Stimulated activated CD4-positive, alpha-beta T cell treated with anti-CD3 and anti-CD28 coated beads, Interleukin-1b, Interleukin-23, amount 100 ng/mL, for 1 hour (primary cell): ENCODE results near the gene FBXO39.
"Not testable (repeated sequence)": the region's sequence is repeated elsewhere in the genome, so short reads cannot be mapped to it uniquely, and the experiment has no call there.

Experiments
- DNase-seq, 2 donors: peaks; one replicate each; pipeline ENCODE4 v3.0.0-alpha.2; 2020; ENCODE audit warnings: low read depth in 2 of 2

The FBXO39 gene

DNA sequence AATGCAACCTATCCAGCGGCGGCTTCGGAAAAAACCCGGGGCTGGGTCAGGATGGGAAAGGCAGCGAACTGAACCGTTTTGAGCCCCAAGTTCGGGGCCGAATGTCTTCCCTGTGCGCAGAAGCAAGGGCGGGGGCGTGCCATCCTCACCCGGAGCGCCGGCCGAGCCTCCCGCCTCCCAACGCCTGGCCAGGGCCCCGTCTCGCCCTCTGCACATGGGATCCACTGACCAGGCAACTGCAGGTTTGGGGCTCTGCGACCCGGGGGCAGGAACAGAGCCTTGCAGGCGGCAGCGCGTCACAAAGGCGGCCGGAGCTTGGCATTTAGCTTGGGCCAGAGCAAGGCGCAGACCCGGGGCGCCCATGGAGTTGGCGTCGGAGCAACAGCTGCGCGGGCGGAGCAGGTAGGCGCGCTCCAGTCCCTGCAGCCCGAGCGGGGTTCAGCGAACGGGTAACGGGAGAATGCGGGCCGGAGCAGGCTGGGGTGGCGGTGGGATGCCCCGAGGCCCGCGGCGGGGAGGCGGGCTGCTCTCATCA is at the start of gene FBXO39:
Gene FBXO39 (plus strand): TSS at position 345 of the 535 bp plus-strand sequence. CDS start 3,654 bp downstream, outside the sequence.
- no peak for DNase-seq

DNA sequence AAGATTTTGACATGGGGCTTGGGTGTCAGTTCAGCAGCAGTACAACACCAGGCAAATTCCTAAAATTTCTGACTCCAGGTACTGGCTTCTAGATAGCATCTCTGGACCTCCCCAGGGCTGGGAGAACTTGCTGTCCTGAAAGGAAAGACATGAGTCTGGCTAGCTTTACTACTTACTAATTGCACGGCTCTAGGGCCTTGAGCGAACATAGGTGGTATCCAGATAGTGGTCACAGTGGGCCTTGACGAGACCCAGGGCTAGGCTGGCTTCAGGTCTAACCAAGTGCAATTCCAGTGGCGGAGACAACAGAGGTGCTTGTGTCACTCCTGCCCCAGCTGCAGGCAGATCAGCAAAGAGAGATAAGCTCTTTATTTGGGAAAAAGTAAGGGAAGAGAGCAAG is 46.5 kb upstream of the FBXO39 start:
- DNase-seq: no peak

GRCh38 chr17:6746665-6747064 is 29.4 kb upstream of the FBXO39 start:
- not testable (repeated sequence) for DNase-seq

- no peak for DNase-seq
These were observed 27.4 kb upstream of the FBXO39 start for GRCh38 chr17:6748617-6749016.

GRCh38 chr17:6749519-6749918 is 26.5 kb upstream of the FBXO39 start:
- no peak for DNase-seq

DNA sequence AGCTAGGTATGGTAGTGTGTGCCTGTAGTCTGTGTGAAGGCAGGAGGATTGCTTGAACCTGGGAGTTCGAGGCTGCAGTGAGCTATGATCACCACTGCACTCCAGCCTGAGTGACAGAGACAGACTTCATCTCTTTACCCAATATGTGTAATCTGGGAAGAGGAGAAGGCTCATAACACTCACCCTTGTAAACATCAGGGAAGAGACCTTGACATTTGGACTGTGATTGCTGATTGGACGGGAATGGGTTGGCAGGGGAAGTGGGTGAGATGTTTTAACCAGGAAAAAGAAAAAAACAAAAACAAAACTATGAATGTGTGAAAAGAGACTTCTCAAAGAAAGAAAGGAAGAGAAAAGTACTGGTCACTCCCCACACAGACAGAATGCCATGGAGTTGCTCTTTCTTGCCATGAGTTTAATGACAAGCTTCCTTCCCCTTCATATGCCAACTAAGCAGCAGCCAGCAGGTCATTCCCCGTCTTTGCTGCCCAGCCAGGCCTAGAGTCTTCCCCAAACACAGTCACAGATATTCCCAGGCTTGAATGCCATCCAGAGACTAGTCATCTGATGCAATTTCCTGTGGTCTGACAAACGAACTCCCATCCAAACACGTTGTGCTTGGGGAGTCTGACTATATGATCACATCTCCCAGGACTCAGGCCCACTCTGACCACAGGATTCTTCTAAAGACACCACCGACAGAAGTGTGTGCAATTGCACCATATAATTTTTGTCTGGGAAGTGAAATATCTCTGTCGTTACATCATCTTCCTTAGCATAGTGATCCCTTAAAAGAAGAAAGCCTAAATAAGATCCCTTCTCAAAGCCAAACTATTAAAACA is 23.7 kb upstream of the FBXO39 start:
- DNase-seq: no peak

GRCh38 chr17:6753006-6753445 is 23.0 kb upstream of the FBXO39 start:
- DNase-seq: no peak

GRCh38 chr17:6753546-6753945 is 22.5 kb upstream of the FBXO39 start:
- no peak for DNase-seq

DNA sequence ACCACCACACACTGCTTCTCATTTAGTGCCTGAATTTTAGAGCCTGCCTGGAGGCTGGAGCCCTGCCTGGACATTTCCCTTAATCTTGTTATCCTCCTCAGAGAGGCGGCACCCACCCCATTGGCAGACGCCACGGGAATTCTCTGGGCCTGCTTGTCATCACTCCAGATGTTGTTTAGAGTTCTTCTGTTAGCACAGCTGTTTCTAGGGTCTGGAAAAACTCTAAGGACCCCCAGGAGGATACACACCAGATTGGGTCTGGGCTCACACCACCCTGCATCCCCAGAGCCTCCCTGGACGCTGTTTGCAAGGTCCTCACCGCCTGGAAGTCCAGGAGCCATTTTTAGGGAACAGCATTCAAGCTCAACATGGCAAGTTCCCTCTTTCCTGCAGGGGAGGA is 20.7 kb upstream of the FBXO39 start:
- DNase-seq: no peak

DNA sequence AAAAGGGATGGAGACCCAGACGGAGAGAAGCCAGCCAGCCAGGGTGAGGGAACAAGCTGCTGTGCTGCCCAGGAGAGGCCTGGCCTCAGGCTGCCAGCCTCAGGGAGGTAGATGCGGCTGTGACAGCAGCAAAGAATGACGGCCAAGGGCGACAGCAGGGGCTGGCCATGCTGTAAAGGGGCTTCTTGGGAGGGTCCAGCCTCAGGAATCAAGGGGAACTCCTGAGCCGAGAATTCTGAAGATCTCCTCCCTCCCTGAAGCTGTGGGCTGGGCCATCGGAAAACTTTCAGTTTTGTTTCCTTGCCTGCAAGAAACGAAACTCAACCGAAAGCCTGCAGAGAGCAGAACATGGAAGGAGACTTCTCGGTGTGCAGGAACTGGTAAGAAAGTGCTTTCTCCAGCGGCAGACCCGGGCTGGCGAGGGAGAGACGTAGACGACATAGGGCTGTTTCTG is 20.3 kb upstream of the FBXO39 start, which contains the start of gene XAF1:
Gene XAF1 (plus strand): TSS at position 316 of the 454 bp plus-strand sequence. CDS start 33 bp downstream, at position 349.
- peak in 1 of 2 donors; percentile 11 for DNase-seq

DNA sequence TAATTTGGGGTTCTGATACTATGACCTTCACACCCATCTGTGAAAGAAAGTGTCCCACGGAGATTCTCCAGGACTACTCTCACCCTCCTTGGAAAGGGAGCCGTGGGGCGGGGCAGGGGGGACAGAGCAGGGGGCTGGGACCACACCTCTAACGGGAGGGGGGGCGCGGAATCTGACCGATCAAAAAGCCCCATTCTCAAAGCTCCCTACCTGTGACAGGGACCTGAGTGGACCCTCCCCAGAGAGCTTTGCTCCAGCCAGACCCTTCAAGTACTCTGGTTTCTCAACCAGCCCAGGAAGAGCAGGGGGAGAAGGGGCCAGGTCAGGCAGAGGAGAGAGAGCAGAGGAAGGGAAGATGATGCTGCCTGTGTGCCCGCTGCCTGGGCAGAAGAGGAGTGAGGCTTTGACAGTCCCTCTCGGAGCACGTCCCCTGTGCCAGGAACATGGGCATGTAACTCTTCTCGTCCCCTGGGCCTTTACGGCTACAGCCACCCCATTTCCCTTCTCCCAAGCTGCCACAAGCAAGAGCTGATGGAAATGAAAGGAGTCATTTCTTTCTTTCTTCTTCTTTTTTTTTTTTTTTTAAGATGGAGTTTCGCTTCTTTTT is 19.5 kb upstream of the FBXO39 start:
- DNase-seq: no peak

DNA sequence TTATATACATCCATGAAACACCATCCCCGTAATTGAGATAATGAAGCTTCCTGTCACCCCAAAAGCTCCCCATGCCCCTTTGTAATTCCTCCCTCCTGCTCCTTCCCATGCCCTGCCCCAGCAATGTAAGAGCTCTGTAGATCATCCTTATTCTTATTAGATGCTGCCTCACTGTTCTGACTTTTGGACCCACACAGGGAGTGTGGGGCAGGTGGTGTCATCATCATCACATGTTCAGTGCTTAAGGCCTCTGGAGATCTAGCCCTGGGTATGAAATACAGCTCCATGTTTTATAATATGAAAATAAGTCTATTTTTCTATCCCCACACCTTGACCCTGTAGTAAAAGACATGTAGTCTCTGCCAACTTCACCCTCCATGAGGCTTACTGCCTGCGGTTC is 18.3 kb upstream of the FBXO39 start:
- DNase-seq: no peak

- DNase-seq: no peak
These were observed 14.2 kb upstream of the FBXO39 start for GRCh38 chr17:6761779-6762178.

DNA sequence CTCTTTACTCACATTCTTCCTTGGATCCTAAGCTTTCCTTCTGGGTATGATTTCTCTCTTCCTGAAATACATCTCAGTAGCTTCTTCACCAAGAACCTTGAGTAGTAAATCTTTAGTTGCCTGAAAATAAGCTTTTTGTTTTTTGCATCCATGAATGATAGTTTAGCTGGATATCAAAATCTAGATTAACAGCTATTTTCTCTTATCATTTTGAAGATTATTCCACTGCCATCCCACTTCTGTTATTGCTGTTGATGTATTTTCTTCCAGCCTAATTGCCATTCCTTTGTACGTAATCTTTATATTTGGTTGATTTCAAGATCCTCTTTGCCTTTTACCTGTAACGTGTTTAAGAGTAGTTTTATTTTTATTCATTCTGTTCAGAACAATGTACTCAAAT is 7.6 kb upstream of the FBXO39 start:
- no peak for DNase-seq

- no peak for DNase-seq
These were observed 4.0 kb upstream of the FBXO39 start for GRCh38 chr17:6772016-6772415.

DNA sequence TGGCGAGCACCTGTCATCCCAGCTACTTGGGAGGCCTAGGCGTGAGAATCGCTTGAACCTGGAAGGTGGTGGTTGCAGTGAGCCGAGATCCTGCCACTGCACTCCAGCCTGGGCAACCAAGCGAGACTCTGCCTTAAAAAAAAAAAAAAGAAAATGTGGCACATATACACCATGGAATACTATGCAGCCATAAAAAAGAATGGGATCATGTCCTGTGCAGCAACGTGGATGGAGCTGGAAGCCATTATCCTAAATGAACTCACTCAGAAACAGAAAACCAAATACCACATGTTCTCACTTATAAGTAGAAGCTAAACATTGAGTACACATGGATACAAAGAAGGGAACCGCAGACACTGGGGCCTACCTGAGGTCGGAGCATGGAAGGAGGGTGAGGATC is 1.1 kb upstream of the FBXO39 start:
- DNase-seq: not testable (repeated sequence)

DNA sequence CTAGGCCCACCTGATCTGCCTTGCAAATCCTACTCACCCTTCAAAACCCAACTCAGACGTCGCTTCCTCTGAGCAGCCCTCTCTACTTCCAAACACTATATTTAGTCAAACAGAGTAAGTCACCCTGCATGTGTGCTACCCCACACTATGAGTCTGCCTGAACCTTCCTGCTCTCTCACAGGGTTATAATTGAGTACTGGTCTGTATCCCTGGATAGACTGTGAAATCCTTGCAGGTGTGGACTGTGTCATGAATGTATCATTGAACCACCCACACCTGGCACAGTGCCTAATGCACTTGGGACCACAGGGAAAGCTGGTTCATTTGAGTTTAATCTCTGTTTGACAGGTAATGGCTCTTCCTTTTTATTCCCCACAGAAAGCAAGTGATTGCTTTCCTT is 3.4 kb downstream of the FBXO39 start:
- no peak for DNase-seq

- no peak for DNase-seq
These were observed 4.0 kb downstream of the FBXO39 start for GRCh38 chr17:6780001-6780400.

- no peak for DNase-seq
These were observed 4.9 kb downstream of the FBXO39 start for GRCh38 chr17:6780886-6781285.

GRCh38 chr17:6782244-6782643 is 6.2 kb downstream of the FBXO39 start:
- DNase-seq: no peak

GRCh38 chr17:6786618-6787017 is 10.6 kb downstream of the FBXO39 start:
- no peak for DNase-seq

DNA sequence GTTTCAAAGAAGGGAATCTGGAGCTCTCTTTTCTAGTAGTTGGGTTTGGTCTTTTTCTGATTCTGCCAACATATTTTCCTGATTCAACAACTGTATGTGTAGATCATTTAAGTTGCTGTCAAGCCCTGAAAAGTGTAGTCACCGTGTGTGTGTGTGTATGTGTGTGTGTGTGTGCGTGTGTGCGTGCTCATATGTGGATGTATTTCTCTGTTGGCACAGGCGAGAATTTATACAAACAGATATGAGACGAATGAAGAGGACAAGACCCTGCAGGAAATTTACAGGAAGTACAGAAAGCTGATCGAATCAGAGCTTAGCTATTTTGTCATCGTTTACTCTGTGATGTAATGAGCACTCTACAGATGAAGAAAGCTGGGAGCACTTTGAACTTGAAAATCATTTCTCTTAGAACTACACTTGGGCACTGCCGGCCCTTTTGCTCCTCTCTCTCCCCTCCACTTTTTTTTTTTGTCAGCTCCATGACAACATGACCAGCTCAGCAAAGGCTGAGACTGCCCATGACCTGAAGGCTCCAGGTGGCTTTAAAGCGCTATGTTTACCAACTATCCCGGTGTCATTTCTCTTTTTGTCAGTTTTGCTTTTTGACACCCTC is 11.2 kb downstream of the FBXO39 start:
- DNase-seq: no peak
